H1 (cell line): ENCODE measurements around the gene PCNX3. TPM values are rescaled to one million over a fixed set of nuclear protein-coding genes. Genes with fewer than 3 reads are reported as not detected.
A peak's percentile ranks its signal among the peaks of the same experiment; 100 is the strongest.

ENCODE experiments used
- BRCA1 ChIP-seq: IDR thresholded peaks from 2 replicates; pipeline ENCODE4 v1.6.1; 2012; ENCODE audit warnings: low read depth, low read length, improper control_type of control experiment
- RAD21 ChIP-seq, 2 experiments: IDR thresholded peaks in 1 of 2; conservative IDR thresholded peaks in 1 of 2; 2 replicates each; pipeline ENCODE4 v1.6.1; 2011; ENCODE audit warnings: low read depth in 2 of 2, low read length in 2 of 2, improper control_type of control experiment in 1 of 2, inconsistent platforms in 1 of 2, mild to moderate bottlenecking in 1 of 2, moderate library complexity in 1 of 2
- polyA plus RNA-seq, 7 experiments: library from polyadenylated mRNA; depleted of rRNA in 3 of 7; stranded (reverse) in 5 of 7; unstranded in 2 of 7; fragments of >200 nt in 5 of 7; fragments of 200-250 nt in 2 of 7; gene quantifications; 1 replicate in 5 of 7; 2 replicates in 1 of 7; 4 replicates in 1 of 7; pipeline versions ENCODE4 v1.2.1 to v1.2.3, GENCODE V29; 2011 to 2013; ENCODE audit warnings: missing spikeins in 2 of 7, mixed read lengths in 2 of 7
- total RNA-seq: library from RNA; stranded (reverse); fragmentation: NEBNext Ultra II Directional; extraction: Animal tissue kit (Norgen Biotek cat#: 25700); gene quantifications from 2 replicates; pipeline ENCODE4 v1.2.1, GENCODE V29; 2021

The PCNX3 gene
- total and polyA plus RNA-seq, 2 of the 8 experiments (the other 6 are each of a cell fraction or from before 2014, with no cell fraction given) = 27.2 to 38.8 TPM

- TF ChIP-seq RAD21 (IDR thresholded peaks at IDR 0.05 in 1 of 2, conservative IDR thresholded peaks at IDR 0.05 in 1 of 2; ENCODE audit: low read depth in 2 of 2, low read length in 2 of 2) (peak; percentile 45 to 52; a peak in 3 of 4 replicates), BRCA1 (no peak)
These were observed 21.8 kb upstream of the PCNX3 start (continued) for GRCh38 chr11:65593518-65594414.
